ENCODE data around the gene TFPI.

The TFPI gene

GRCh38 chr2:187554011-187554703, at the start of gene TFPI:
TFPI (minus strand) TSS chr2:187554435; CDS start chr2:187503768, 50,667 bp downstream.
- peak within 1 kb of the TSS; percentile 66 for H3K4me2 ChIP-seq (ENCODE audit: insufficient read depth, low read length)
- ATAC-seq (ENCODE audit: insufficient read depth, low read depth) (peak; percentile 95), DNase-seq (peak; percentile 64)
- H3K9ac ChIP-seq (ENCODE audit: low read depth, low read length), result peak within 1 kb of the TSS; percentile 58
- H2AFZ ChIP-seq (ENCODE audit: low read depth, low read length), result peak within 1 kb of the TSS; percentile 45
- no peaks in the 10 kb centered on the region for H3K27me3 ChIP-seq (ENCODE audit: insufficient read depth, low read length, poor library complexity)
- no peak for TF ChIP-seq EZH2 (IDR thresholded peaks at IDR 0.05; ENCODE audit: borderline replicate concordance, low read depth, low read length, severe bottlenecking)
- no peak for TF ChIP-seq CTCF (IDR thresholded peaks at IDR 0.05; ENCODE audit: borderline replicate concordance, extremely low read depth, low read length, poor library complexity, severe bottlenecking)
- peaks cover 40% of the 10 kb centered on the region for H3K4me1 ChIP-seq (ENCODE audit: insufficient read depth, low read length)
- H3K79me2 ChIP-seq (ENCODE audit: insufficient read depth, low read length), result peaks cover 4% of the 10 kb centered on the region
- H3K36me3 ChIP-seq (ENCODE audit: insufficient read depth, low read length), result no peaks in the 10 kb centered on the region
- H4K20me1 ChIP-seq (ENCODE audit: insufficient read depth, low read length), result no peaks in the 10 kb centered on the region
- peak within 1 kb of the TSS; percentile 93 for H3K27ac ChIP-seq (ENCODE audit: low read length)
- H3K4me3 ChIP-seq (ENCODE audit: low read depth in 1 of 2, low read length in 2 of 2), result peak within 1 kb of the TSS; percentile 27 to 63
- H3K9me3 ChIP-seq (ENCODE audit: insufficient read depth, low read length, severe bottlenecking), result no peaks in the 10 kb centered on the region

GRCh38 chr2:187594801-187595200, 40.6 kb upstream of the TFPI start:
- H3K4me3 ChIP-seq (ENCODE audit: low read depth in 1 of 2, low read length in 2 of 2), result no peak overlapping the region
- DNase-seq (no peak), ATAC-seq (ENCODE audit: insufficient read depth, low read depth) (no peak)
- H4K20me1 ChIP-seq (ENCODE audit: insufficient read depth, low read length), result no peaks in the 10 kb centered on the region
- H3K79me2 ChIP-seq (ENCODE audit: insufficient read depth, low read length), result no peaks in the 10 kb centered on the region
- no peak overlapping the region for H3K9ac ChIP-seq (ENCODE audit: low read depth, low read length)
- H3K27ac ChIP-seq (ENCODE audit: low read length), result no peak overlapping the region
- no peaks in the 10 kb centered on the region for H3K4me1 ChIP-seq (ENCODE audit: insufficient read depth, low read length)
- no peak for TF ChIP-seq CTCF (IDR thresholded peaks at IDR 0.05; ENCODE audit: borderline replicate concordance, extremely low read depth, low read length, poor library complexity, severe bottlenecking)
- TF ChIP-seq EZH2 (IDR thresholded peaks at IDR 0.05; ENCODE audit: borderline replicate concordance, low read depth, low read length, severe bottlenecking), result no peak
- H2AFZ ChIP-seq (ENCODE audit: low read depth, low read length), result no peak overlapping the region
- no peaks in the 10 kb centered on the region for H3K36me3 ChIP-seq (ENCODE audit: insufficient read depth, low read length)
- no peaks in the 10 kb centered on the region for H3K27me3 ChIP-seq (ENCODE audit: insufficient read depth, low read length, poor library complexity)
- H3K9me3 ChIP-seq (ENCODE audit: insufficient read depth, low read length, severe bottlenecking), result no peaks in the 10 kb centered on the region
- no peak overlapping the region for H3K4me2 ChIP-seq (ENCODE audit: insufficient read depth, low read length)

- Histone ChIP-seq H3K4me2 (ENCODE audit: insufficient read depth, low read length) (no peak overlapping the region), H4K20me1 (ENCODE audit: insufficient read depth, low read length) (no peaks in the 10 kb centered on the region), H3K9ac (ENCODE audit: low read depth, low read length) (no peak overlapping the region), H2AFZ (ENCODE audit: low read depth, low read length) (no peak overlapping the region), H3K4me3 (ENCODE audit: low read depth in 1 of 2, low read length in 2 of 2) (no peak overlapping the region), H3K36me3 (ENCODE audit: insufficient read depth, low read length) (no peaks in the 10 kb centered on the region), H3K4me1 (ENCODE audit: insufficient read depth, low read length) (no peaks in the 10 kb centered on the region), H3K27ac (ENCODE audit: low read length) (no peak overlapping the region), H3K79me2 (ENCODE audit: insufficient read depth, low read length) (no peaks in the 10 kb centered on the region), H3K9me3 (ENCODE audit: insufficient read depth, low read length, severe bottlenecking) (no peaks in the 10 kb centered on the region), H3K27me3 (ENCODE audit: insufficient read depth, low read length, poor library complexity) (no peaks in the 10 kb centered on the region)
- ATAC-seq (ENCODE audit: insufficient read depth, low read depth) (no peak), DNase-seq (no peak)
- TF ChIP-seq EZH2 (IDR thresholded peaks at IDR 0.05; ENCODE audit: borderline replicate concordance, low read depth, low read length, severe bottlenecking) (no peak), CTCF (IDR thresholded peaks at IDR 0.05; ENCODE audit: borderline replicate concordance, extremely low read depth, low read length, poor library complexity, severe bottlenecking) (no peak)
These were observed 39.5 kb upstream of the TFPI start for GRCh38 chr2:187593697-187594096.

Measured in DND-41 (cell line).